Measurements from ENCODE around the gene NANOS1.

DNA sequence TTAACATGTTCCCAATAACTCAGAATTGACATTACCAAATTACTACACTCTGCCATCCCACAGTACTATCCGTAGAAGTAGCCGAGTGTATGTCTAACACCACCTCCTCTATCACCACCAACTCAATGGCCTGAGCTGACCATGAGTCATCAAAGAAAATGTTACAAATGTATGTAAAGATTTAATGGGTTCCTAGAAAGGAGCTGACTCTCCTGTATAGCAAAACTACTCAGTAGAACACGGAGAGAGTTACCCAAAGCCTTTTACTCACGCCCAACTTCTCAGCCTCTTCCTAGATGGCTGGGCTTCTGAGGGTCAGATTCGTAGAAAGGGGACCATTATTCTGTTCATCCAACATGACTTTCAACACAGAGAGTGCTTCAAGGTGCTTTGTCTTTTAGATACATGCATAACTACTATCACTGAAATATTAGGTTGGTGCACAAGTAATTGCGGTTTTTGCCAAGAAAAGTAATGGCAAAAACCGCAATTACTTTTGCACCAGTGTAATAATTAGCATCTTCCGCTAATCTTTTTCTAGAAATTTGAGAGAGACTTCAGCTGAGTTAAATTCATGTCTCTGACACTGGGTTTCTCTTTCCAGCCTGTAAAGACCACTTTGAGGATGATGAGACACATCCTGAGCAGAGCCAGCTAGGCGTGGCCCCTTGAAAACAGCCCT is 24.0 kb upstream of the NANOS1 start:
- TF ChIP-seq, protein P1, sequence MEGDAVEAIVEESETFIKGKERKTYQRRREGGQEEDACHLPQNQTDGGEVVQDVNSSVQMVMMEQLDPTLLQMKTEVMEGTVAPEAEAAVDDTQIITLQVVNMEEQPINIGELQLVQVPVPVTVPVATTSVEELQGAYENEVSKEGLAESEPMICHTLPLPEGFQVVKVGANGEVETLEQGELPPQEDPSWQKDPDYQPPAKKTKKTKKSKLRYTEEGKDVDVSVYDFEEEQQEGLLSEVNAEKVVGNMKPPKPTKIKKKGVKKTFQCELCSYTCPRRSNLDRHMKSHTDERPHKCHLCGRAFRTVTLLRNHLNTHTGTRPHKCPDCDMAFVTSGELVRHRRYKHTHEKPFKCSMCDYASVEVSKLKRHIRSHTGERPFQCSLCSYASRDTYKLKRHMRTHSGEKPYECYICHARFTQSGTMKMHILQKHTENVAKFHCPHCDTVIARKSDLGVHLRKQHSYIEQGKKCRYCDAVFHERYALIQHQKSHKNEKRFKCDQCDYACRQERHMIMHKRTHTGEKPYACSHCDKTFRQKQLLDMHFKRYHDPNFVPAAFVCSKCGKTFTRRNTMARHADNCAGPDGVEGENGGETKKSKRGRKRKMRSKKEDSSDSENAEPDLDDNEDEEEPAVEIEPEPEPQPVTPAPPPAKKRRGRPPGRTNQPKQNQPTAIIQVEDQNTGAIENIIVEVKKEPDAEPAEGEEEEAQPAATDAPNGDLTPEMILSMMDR (IDR thresholded peaks at IDR 0.05) = no peak
- no peak for TF ChIP-seq POLR2A (IDR thresholded peaks at IDR 0.05)
